Measurements from ENCODE around the gene COMMD3. TPM values are rescaled to one million over a fixed set of nuclear protein-coding genes. Genes with fewer than 3 reads are reported as not detected.

Gene COMMD3
- total RNA-seq, 1 donor from 2014 or later: 21.9 TPM

- no peak for TF ChIP-seq CTCF (IDR thresholded peaks at IDR 0.05)
- Histone ChIP-seq H3K27ac (peak overlapping the region; percentile 66 to 86), H3K4me3 (peak overlapping the region; percentile 96 to 100), H3K4me1 (peaks cover 12 to 45% of the 10 kb centered on the region in 2 donors), H3K9me3 (no peaks in the 10 kb centered on the region), H3K36me3 (no peaks in the 10 kb centered on the region), H3K27me3 (no peaks in the 10 kb centered on the region)
- DNase-seq (ENCODE audit: low spot score in 2 of 2): no peak
- intact Hi-C loops (cut with DNase I): loop anchor here (2.0 to 10.0 kb wide), 10 partner anchors 117 to 1117 kb away; partner anchors contain the start of genes DNAJC1, MSRB2, OTUD1 and SKIDA1
These were observed 3.9 kb downstream of the COMMD3 start for GRCh38 chr10:22319980-22320558.

- intact Hi-C loops (cut with DNase I): loop anchor here (1.0 to 10.0 kb wide), 6 partner anchors 20 to 1117 kb away; partner anchors contain the start of genes DNAJC1, MSRB2, OTUD1 and SKIDA1
- Histone ChIP-seq H3K36me3 (no peaks in the 10 kb centered on the region), H3K9me3 (no peaks in the 10 kb centered on the region), H3K4me1 (peaks cover 12 to 41% of the 10 kb centered on the region in 2 donors), H3K4me3 (peak within 1 kb of the TSS; percentile 96 to 100), H3K27ac (peak within 1 kb of the TSS; percentile 91 to 97), H3K27me3 (no peaks in the 10 kb centered on the region)
- no peak for TF ChIP-seq CTCF (IDR thresholded peaks at IDR 0.05)
- peak in 1 of 2 donors; percentile 88 for DNase-seq (ENCODE audit: low spot score in 2 of 2)
These were observed 4.5 kb downstream of the COMMD3 start, which contains the start of gene BMI1 for GRCh38 chr10:22320591-22321155. Gene BMI1, plus strand, starts transcription at chr10:22321099. Its CDS starts 5,351 bp downstream, at chr10:22326450.

- no peaks in the 10 kb centered on the region for H3K27me3 ChIP-seq
- peak overlapping the region; percentile 96 to 100 for H3K4me3 ChIP-seq
- H3K9me3 ChIP-seq: no peaks in the 10 kb centered on the region
- peak in 1 of 2 donors; percentile 79 for DNase-seq (ENCODE audit: low spot score in 2 of 2)
- intact Hi-C loops (cut with DNase I): loop anchor here (1.0 to 10.0 kb wide), 6 partner anchors 19 to 1116 kb away; partner anchors contain the start of genes DNAJC1, MSRB2, OTUD1 and SKIDA1
- peak overlapping the region; percentile 91 to 97 for H3K27ac ChIP-seq
- H3K4me1 ChIP-seq: peaks cover 12 to 41% of the 10 kb centered on the region in 2 donors
- no peaks in the 10 kb centered on the region for H3K36me3 ChIP-seq
- no peak for TF ChIP-seq CTCF (IDR thresholded peaks at IDR 0.05)
These were observed 5.2 kb downstream of the COMMD3 start for GRCh38 chr10:22321156-22321923.

GRCh38 chr10:22321924-22322640 lies 5.9 kb downstream of the COMMD3 start:
- Histone ChIP-seq H3K4me3 (peak overlapping the region; percentile 92 to 96), H3K36me3 (peaks cover 0 to 3% of the 10 kb centered on the region in 2 donors), H3K4me1 (peaks cover 12 to 39% of the 10 kb centered on the region in 2 donors), H3K27me3 (no peaks in the 10 kb centered on the region), H3K9me3 (no peaks in the 10 kb centered on the region), H3K27ac (no peak overlapping the region)
- TF ChIP-seq CTCF (IDR thresholded peaks at IDR 0.05): no peak
- intact Hi-C loops (cut with DNase I): loop anchor here (1.0 to 10.0 kb wide), 6 partner anchors 18 to 1115 kb away; partner anchors contain the start of genes DNAJC1, MSRB2, OTUD1 and SKIDA1
- peak in 1 of 2 donors; percentile 72 for DNase-seq (ENCODE audit: low spot score in 2 of 2)

- no peaks in the 10 kb centered on the region for H3K9me3 ChIP-seq
- no peak for DNase-seq (ENCODE audit: low spot score in 2 of 2)
- peaks cover 10 to 34% of the 10 kb centered on the region in 2 donors for H3K4me1 ChIP-seq
- H3K36me3 ChIP-seq: peaks cover 2 to 3% of the 10 kb centered on the region in 2 donors
- intact Hi-C loops (cut with DNase I): loop anchor here (5.0 to 10.0 kb wide), 4 partner anchors 745 to 1115 kb away; partner anchors contain the start of genes MSRB2, OTUD1 and SKIDA1
- H3K4me3 ChIP-seq: peak overlapping the region; percentile 92 to 96
- no peaks in the 10 kb centered on the region for H3K27me3 ChIP-seq
- H3K27ac ChIP-seq: no peak overlapping the region
- TF ChIP-seq CTCF (IDR thresholded peaks at IDR 0.05): no peak
These were observed 6.5 kb downstream of the COMMD3 start for GRCh38 chr10:22322641-22323160.

Data from ascending aorta (tissue), 2 donors.